HepG2 (cell line): ENCODE data around the gene LTA. TPM values are rescaled to one million over a fixed set of nuclear protein-coding genes. Genes with fewer than 3 reads are reported as not detected.

ENCODE experiments used
- AHR ChIP-seq: IDR thresholded peaks from 2 replicates; pipeline ENCODE4 v1.6.1; 2018; ENCODE audit warnings: missing genetic modification reagents, missing compliant biosample characterization
- ATAD3A ChIP-seq: sonication (generic); formaldehyde crosslinking; IDR thresholded peaks from 2 replicates; pipeline ENCODE4 v1.4.0; 2020; ENCODE audit warnings: missing genetic modification reagents
- ATF7-NPFF ChIP-seq: sonication (generic); formaldehyde crosslinking; IDR thresholded peaks from 2 replicates; pipeline ENCODE4 v1.8.1; 2023; ENCODE audit warnings: mild to moderate bottlenecking, low read depth, missing genetic modification reagents, moderate library complexity
- DZIP1 ChIP-seq: sonication (generic); formaldehyde crosslinking; IDR thresholded peaks from 2 replicates; pipeline ENCODE4 v1.5.0; 2020; ENCODE audit warnings: mild to moderate bottlenecking, missing genetic modification reagents
- ESRRA ChIP-seq: sonication (generic); formaldehyde crosslinking; IDR thresholded peaks from 2 replicates; pipeline ENCODE4 v1.5.1; 2020; ENCODE audit warnings: mild to moderate bottlenecking, low read depth, missing genetic modification reagents
- HNRNPK ChIP-seq: fragments of 200-400 bp; formaldehyde crosslinking; IDR thresholded peaks from 2 replicates; pipeline ENCODE4 v1.6.1; 2018; ENCODE audit warnings: low read length, low read depth, moderate library complexity, mild to moderate bottlenecking; ENCODE audit not compliant: poor library complexity, severe bottlenecking
- HOXA3 ChIP-seq: sonication (generic); formaldehyde crosslinking; IDR thresholded peaks from 2 replicates; pipeline ENCODE4 v1.5.0; 2020; ENCODE audit warnings: missing genetic modification reagents
- KAT8 ChIP-seq: IDR thresholded peaks from 2 replicates; pipeline ENCODE4 v1.6.1; 2016; ENCODE audit warnings: missing genetic modification reagents, missing compliant biosample characterization
- KDM6A ChIP-seq: IDR thresholded peaks from 2 replicates; pipeline ENCODE4 v1.6.1; 2016; ENCODE audit warnings: low read depth
- MEIS2 ChIP-seq: sonication (generic); formaldehyde crosslinking; IDR thresholded peaks from 2 replicates; pipeline ENCODE4 v1.9.0; 2021; ENCODE audit warnings: mild to moderate bottlenecking, missing genetic modification reagents
- MYC ChIP-seq: sonication (generic); formaldehyde crosslinking; IDR thresholded peaks from 2 replicates; pipeline ENCODE4 v1.9.0; 2021; ENCODE audit warnings: missing genetic modification reagents, borderline replicate concordance
- PAX8 ChIP-seq: sonication (generic); formaldehyde crosslinking; IDR thresholded peaks from 2 replicates; pipeline ENCODE4 v1.8.0; 2022; ENCODE audit warnings: mild to moderate bottlenecking, missing genetic modification reagents, borderline replicate concordance
- SALL1 ChIP-seq: sonication (generic); formaldehyde crosslinking; IDR thresholded peaks from 2 replicates; pipeline ENCODE4 v1.8.0; 2022; ENCODE audit warnings: mild to moderate bottlenecking, missing genetic modification reagents
- ZEB1 ChIP-seq: IDR thresholded peaks from 2 replicates; pipeline ENCODE4 v1.6.1; 2012; ENCODE audit warnings: mild to moderate bottlenecking, low read depth, inconsistent platforms; ENCODE audit not compliant: insufficient replicate concordance
- ZNF615 ChIP-seq: sonication (generic); formaldehyde crosslinking; IDR thresholded peaks from 2 replicates; pipeline ENCODE4 v1.5.0; 2020; ENCODE audit warnings: mild to moderate bottlenecking, missing genetic modification reagents, borderline replicate concordance
- ZNF724P ChIP-seq: sonication (generic); formaldehyde crosslinking; IDR thresholded peaks from 2 replicates; pipeline ENCODE4 v1.8.0; 2022; ENCODE audit warnings: missing genetic modification reagents, borderline replicate concordance
- ZNF777 ChIP-seq: sonication (generic); formaldehyde crosslinking; IDR thresholded peaks from 2 replicates; pipeline ENCODE4 v1.4.0; 2020; ENCODE audit warnings: missing genetic modification reagents
- ZNF788 ChIP-seq: sonication (generic); formaldehyde crosslinking; IDR thresholded peaks from 2 replicates; pipeline ENCODE4 v1.5.0; 2020; ENCODE audit warnings: mild to moderate bottlenecking, missing genetic modification reagents, borderline replicate concordance
- ZNF878 ChIP-seq: sonication (generic); formaldehyde crosslinking; IDR thresholded peaks from 2 replicates; pipeline ENCODE4 v1.8.1; 2023; ENCODE audit warnings: mild to moderate bottlenecking, missing genetic modification reagents, moderate library complexity
- ZSCAN25 ChIP-seq: sonication (generic); formaldehyde crosslinking; IDR thresholded peaks from 2 replicates; pipeline ENCODE4 v1.8.0; 2022; ENCODE audit warnings: mild to moderate bottlenecking, missing genetic modification reagents
- polyA plus RNA-seq, 8 experiments: library from polyadenylated mRNA; depleted of rRNA in 3 of 8; stranded (reverse) in 7 of 8; unstranded in 1 of 8; fragments of >200 nt; fragmentation: Illumina TruSeq in 4 of 8; extraction: Trizol in 4 of 8; gene quantifications; 2 replicates each; pipeline versions ENCODE4 v1.2.1 to v1.2.3, GENCODE V29; 2011 to 2016; ENCODE audit warnings: low read depth in 4 of 8, missing spikeins in 1 of 8, mixed read lengths in 1 of 8; ENCODE audit not compliant: insufficient read depth in 1 of 8
- total RNA-seq, 5 experiments: library from RNA; depleted of rRNA; stranded (reverse); fragments of >200 nt; fragmentation: Illumina TruSeq; extraction: Trizol; gene quantifications; 2 replicates each; pipeline ENCODE4 v1.2.3, GENCODE V29; 2016; ENCODE audit warnings: low read depth in 1 of 5
- TF ChIP-seq, protein P1 (sequence below): sonication (generic); formaldehyde crosslinking; IDR thresholded peaks from 2 replicates; pipeline ENCODE4 v1.5.0; 2020; ENCODE audit warnings: mild to moderate bottlenecking, missing genetic modification reagents
- TF ChIP-seq, protein P2 (sequence below): sonication (generic); formaldehyde crosslinking; IDR thresholded peaks from 2 replicates; pipeline ENCODE4 v1.9.0; 2021; ENCODE audit warnings: missing genetic modification reagents, borderline replicate concordance

Gene LTA
- total and polyA plus RNA-seq, 2 of the 13 experiments (the other 11 are each of a cell fraction or from before 2014, with no cell fraction given) = 0.09 TPM; not detected in 1

DNA sequence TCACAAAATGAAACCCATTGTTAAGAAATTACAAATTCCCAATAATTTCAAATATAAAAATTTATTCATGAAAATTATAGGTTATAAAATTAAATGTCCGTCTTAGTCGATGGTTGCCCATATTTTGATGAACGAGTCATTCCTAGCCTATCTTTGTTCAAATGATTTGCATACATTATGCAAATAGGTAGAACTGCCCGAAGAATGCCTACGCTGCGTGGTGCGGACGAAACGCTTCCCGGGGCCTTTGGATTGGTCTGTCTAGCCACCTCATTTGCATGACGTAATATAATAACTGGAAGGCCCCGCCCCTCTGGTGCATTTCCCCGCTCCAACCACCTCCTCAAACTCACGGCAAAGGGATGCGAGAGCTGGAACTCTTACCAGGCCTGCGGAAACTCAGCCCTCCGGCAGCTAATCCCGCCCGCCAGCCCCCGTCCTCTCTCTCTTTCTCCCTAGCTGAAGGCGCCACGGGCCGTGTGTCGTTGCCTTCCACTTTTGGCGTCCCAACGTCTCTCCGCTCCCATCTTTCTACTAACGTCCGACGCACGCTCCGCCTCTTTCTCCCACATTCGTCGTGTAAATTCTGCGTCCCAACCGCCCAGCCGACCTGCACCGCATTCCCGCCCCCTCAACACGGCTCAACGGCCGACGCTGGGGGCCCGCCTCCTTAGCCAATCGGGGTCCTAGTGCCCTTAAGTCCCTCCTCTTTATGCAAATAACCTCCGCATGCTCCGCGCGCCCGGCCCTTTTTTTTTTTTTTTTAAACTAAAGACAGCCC is 47.9 kb downstream of the LTA start (continued):
- no peak for TF ChIP-seq ESRRA
- TF ChIP-seq ZNF615 (CRISPR knock-in tag) = 0 out of 2 replicates have a peak, but pooled peaks have one; percentile 89
- no peak for TF ChIP-seq HNRNPK
- TF ChIP-seq MYC (CRISPR knock-in tag) = peak; percentile 54; the same call in 1 of the 2 replicates
- no peak for TF ChIP-seq DZIP1 (CRISPR knock-in tag)
- TF ChIP-seq KAT8 (CRISPR knock-in tag) = peak; percentile 63; the same call in 1 of the 2 replicates
- peak; percentile 43; the same call in 1 of the 2 replicates for TF ChIP-seq ZNF777 (CRISPR knock-in tag)
- TF ChIP-seq ZNF788 (CRISPR knock-in tag) = peak; percentile 90; the same call in 1 of the 2 replicates
- TF ChIP-seq, protein P1, sequence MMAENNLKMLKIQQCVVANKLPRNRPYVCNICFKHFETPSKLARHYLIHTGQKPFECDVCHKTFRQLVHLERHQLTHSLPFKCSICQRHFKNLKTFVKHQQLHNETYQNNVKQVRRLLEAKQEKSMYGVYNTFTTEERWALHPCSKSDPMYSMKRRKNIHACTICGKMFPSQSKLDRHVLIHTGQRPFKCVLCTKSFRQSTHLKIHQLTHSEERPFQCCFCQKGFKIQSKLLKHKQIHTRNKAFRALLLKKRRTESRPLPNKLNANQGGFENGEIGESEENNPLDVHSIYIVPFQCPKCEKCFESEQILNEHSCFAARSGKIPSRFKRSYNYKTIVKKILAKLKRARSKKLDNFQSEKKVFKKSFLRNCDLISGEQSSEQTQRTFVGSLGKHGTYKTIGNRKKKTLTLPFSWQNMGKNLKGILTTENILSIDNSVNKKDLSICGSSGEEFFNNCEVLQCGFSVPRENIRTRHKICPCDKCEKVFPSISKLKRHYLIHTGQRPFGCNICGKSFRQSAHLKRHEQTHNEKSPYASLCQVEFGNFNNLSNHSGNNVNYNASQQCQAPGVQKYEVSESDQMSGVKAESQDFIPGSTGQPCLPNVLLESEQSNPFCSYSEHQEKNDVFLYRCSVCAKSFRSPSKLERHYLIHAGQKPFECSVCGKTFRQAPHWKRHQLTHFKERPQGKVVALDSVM = 0 out of 2 replicates have a peak, but pooled peaks have one; percentile 9
- TF ChIP-seq AHR = no peak
- peak; percentile 73 for TF ChIP-seq SALL1
- peak; percentile 21 for TF ChIP-seq ZEB1
- no peak; the same call in none of the 2 replicates for TF ChIP-seq HOXA3 (CRISPR knock-in tag)
- no peak for TF ChIP-seq PAX8 (CRISPR knock-in tag)
- TF ChIP-seq ZSCAN25 (CRISPR knock-in tag) = no peak
- no peak for TF ChIP-seq KDM6A
- TF ChIP-seq MEIS2 (CRISPR knock-in tag) = 0 out of 2 replicates have a peak, but pooled peaks have one; percentile 84
- TF ChIP-seq ZNF724P = no peak
- TF ChIP-seq, protein P2, sequence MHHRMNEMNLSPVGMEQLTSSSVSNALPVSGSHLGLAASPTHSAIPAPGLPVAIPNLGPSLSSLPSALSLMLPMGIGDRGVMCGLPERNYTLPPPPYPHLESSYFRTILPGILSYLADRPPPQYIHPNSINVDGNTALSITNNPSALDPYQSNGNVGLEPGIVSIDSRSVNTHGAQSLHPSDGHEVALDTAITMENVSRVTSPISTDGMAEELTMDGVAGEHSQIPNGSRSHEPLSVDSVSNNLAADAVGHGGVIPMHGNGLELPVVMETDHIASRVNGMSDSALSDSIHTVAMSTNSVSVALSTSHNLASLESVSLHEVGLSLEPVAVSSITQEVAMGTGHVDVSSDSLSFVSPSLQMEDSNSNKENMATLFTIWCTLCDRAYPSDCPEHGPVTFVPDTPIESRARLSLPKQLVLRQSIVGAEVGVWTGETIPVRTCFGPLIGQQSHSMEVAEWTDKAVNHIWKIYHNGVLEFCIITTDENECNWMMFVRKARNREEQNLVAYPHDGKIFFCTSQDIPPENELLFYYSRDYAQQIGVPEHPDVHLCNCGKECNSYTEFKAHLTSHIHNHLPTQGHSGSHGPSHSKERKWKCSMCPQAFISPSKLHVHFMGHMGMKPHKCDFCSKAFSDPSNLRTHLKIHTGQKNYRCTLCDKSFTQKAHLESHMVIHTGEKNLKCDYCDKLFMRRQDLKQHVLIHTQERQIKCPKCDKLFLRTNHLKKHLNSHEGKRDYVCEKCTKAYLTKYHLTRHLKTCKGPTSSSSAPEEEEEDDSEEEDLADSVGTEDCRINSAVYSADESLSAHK (CRISPR knock-in tag) = peak; percentile 79; the same call in 1 of the 2 replicates
- TF ChIP-seq ATAD3A = 0 out of 2 replicates have a peak, but pooled peaks have one; percentile 16
- TF ChIP-seq ATF7-NPFF = peak; percentile 84; the same call in 1 of the 2 replicates
- TF ChIP-seq ZNF878 (CRISPR knock-in tag) = peak; percentile 80; the same call in 1 of the 2 replicates
